Heart left ventricle (tissue), 13 donors: ENCODE results near the gene HDAC5.
"Not testable (repeated sequence)": the region's sequence is repeated elsewhere in the genome, so short reads cannot be mapped to it uniquely, and the experiment has no call there.

Experiments
- CTCF ChIP-seq, 12 donors: fragments of 200-600 bp; sonication (generic) in 4 of 12; IDR thresholded peaks; one replicate each; pipeline versions ENCODE4 v1.5.0 to v1.8.0; 2018 to 2022; ENCODE audit warnings: antibody characterized with exemption in 12 of 12, mild to moderate bottlenecking in 5 of 12
- POLR2A ChIP-seq, 2 donors: fragments of 450-650 bp; IDR thresholded peaks; one replicate each; pipeline ENCODE4 v1.6.1; 2017; ENCODE audit warnings: antibody characterized with exemption in 2 of 2, mild to moderate bottlenecking in 2 of 2, moderate library complexity in 2 of 2
- donor health status: ischemic (EF 13 %, LVEDD 7.1; RV severe dilation, severe dysfunction).
- donor health status: DM: no; HTN: yes; CAD: no.
- donor health status: DM: no; HTN: no; CAD: no.
- donor health status: ischemic (EF 25% LVEDD 6.9; RV normal size, moderate dysfunction).
- donor health status: ischemic (EF 25% LVEDD 5.7; RV mildly dilated, moderate dysfunction).
- donor health status: ischemic (EF 35%, LVEDD 5.7; RV mildly dilated, moderate dysfunction).
- donor health status: nonischemic (EF 11% LVEDD 7.7; RV severe dilation, severe dysfunction).
- donor health status: DM: yes; HTN: yes; CAD: no.
- donor health status: PGD.
- donor health status: ischemic (EF 29% LVEDD 5.4; RV normal size, mild dysfunction).
- donor health status: nonischemic (EF 23%, LVEDD 6.1; RV moderate dilation, normal function).

GRCh38 chr17:44046893-44047292, 76.5 kb downstream of the HDAC5 start:
- TF ChIP-seq CTCF, POLR2A (IDR thresholded peaks at IDR 0.05): not testable (repeated sequence)
